Stimulated activated CD4-positive, alpha-beta T cell treated with anti-CD3 and anti-CD28 coated beads, Interleukin-4, amount 100 ng/mL, for 4 hours (primary cell): ENCODE results near the gene COA8.
"Not testable (repeated sequence)": the region's sequence is repeated elsewhere in the genome, so short reads cannot be mapped to it uniquely, and the experiment has no call there.

Experiments used
- DNase-seq, 2 experiments: peaks; one replicate each; pipeline ENCODE4 v3.0.0-alpha.2; 2020

Gene COA8

GRCh38 chr14:103576371-103577024, 13.7 kb downstream of the COA8 start:
- no peak for DNase-seq

- DNase-seq = no peak
Observed at GRCh38 chr14:103578401-103579075, 15.8 kb downstream of the COA8 start.

- DNase-seq = no peak
Observed at GRCh38 chr14:103581206-103581605, 18.4 kb downstream of the COA8 start.

- no peak for DNase-seq
Observed at GRCh38 chr14:103581954-103582703, 19.4 kb downstream of the COA8 start.

- DNase-seq = no peak
Observed at GRCh38 chr14:103584326-103584915, 21.7 kb downstream of the COA8 start.

GRCh38 chr14:103593577-103593976, 30.8 kb downstream of the COA8 start:
- DNase-seq = no peak

GRCh38 chr14:103594265-103594664, 31.5 kb downstream of the COA8 start:
- DNase-seq = no peak

GRCh38 chr14:103597623-103598377, 35.0 kb downstream of the COA8 start:
- DNase-seq = no peak

- no peak for DNase-seq
Observed at GRCh38 chr14:103600503-103600902, 37.7 kb downstream of the COA8 start.

- DNase-seq = no peak
Observed at GRCh38 chr14:103604620-103605019, 41.9 kb downstream of the COA8 start.

GRCh38 chr14:103606963-103607668, 44.4 kb downstream of the COA8 start:
- peak; percentile 24 to 29 for DNase-seq

- DNase-seq = no peak
Observed at GRCh38 chr14:103607822-103608221, 45.1 kb downstream of the COA8 start.

- not testable (repeated sequence) for DNase-seq
Observed at GRCh38 chr14:103609081-103609480, 46.3 kb downstream of the COA8 start.

- no peak for DNase-seq
Observed at GRCh38 chr14:103611215-103611614, 48.5 kb downstream of the COA8 start.

GRCh38 chr14:103613517-103613916, 50.8 kb downstream of the COA8 start:
- no peak for DNase-seq

GRCh38 chr14:103616635-103617300, 54.0 kb downstream of the COA8 start:
- DNase-seq = no peak

- no peak for DNase-seq
Observed at GRCh38 chr14:103619057-103619456, 56.3 kb downstream of the COA8 start.

- DNase-seq = no peak
Observed at GRCh38 chr14:103621860-103622259, 59.1 kb downstream of the COA8 start.

GRCh38 chr14:103623308-103623707, 60.5 kb downstream of the COA8 start:
- no peak for DNase-seq

GRCh38 chr14:103623883-103624482, 61.2 kb downstream of the COA8 start:
- DNase-seq = no peak

- DNase-seq = peak; percentile 9 to 11
Observed at GRCh38 chr14:103624860-103625259, 62.1 kb downstream of the COA8 start.
